Bronchial epithelial cell (primary cell): ENCODE data around the gene RESP18. TPM values are rescaled to one million over a fixed set of nuclear protein-coding genes. Genes with fewer than 3 reads are reported as not detected.

Source experiments
- DNase-seq: peaks from one replicate; pipeline ENCODE4 v3.0.0-alpha.2; 2010; ENCODE audit warnings: low read depth
- FAIRE-seq: peaks from 2 replicates; lab custom pipeline; 2011; peaks lifted over from hg19 to GRCh38; lab: Jason Lieb, UNC
- H3K27me3 ChIP-seq: 2 replicates; pipeline ENCODE4 v1.5.1; 2011; ENCODE audit warnings: low read length; ENCODE audit not compliant: control insufficient read depth, insufficient read depth
- H3K36me3 ChIP-seq: 2 replicates; pipeline ENCODE4 v1.5.1; 2011; ENCODE audit warnings: low read length; ENCODE audit not compliant: control insufficient read depth, insufficient read depth
- H3K4me3 ChIP-seq: 2 replicates; pipeline ENCODE4 v1.5.1; 2011; ENCODE audit warnings: mild to moderate bottlenecking, low read depth, low read length, control low read depth
- CTCF ChIP-seq: IDR thresholded peaks from 2 replicates; pipeline ENCODE4 v1.5.1; 2011; ENCODE audit warnings: mild to moderate bottlenecking, moderate library complexity, low read length, control low read depth, inconsistent platforms; ENCODE audit not compliant: insufficient read depth, severe bottlenecking
- total RNA-seq: library from RNA; depleted of rRNA; stranded (reverse); fragments of >200 nt; gene quantifications from 2 replicates; pipeline ENCODE4 v1.2.1, GENCODE V29; 2014

RESP18 gene
- total RNA-seq, 1 donor from 2014 or later: not detected

GRCh38 chr2:219299372-219299760, 33.2 kb downstream of the RESP18 start:
- FAIRE-seq: no peak
- no peak for DNase-seq
- peaks cover 16% of the 10 kb centered on the region for H3K27me3 ChIP-seq
- no peak overlapping the region for H3K4me3 ChIP-seq
- TF ChIP-seq CTCF: no peak
- no peaks in the 10 kb centered on the region for H3K36me3 ChIP-seq

GRCh38 chr2:219298759-219299371, 33.7 kb downstream of the RESP18 start:
- DNase-seq (peak; percentile 69), FAIRE-seq (peak; percentile 23)
- H3K36me3 ChIP-seq: no peaks in the 10 kb centered on the region
- H3K4me3 ChIP-seq: no peak overlapping the region
- TF ChIP-seq CTCF: peak; percentile 99
- peaks cover 16% of the 10 kb centered on the region for H3K27me3 ChIP-seq

- Histone ChIP-seq H3K27me3 (peaks cover 16% of the 10 kb centered on the region), H3K4me3 (no peak overlapping the region), H3K36me3 (no peaks in the 10 kb centered on the region)
- no peak for DNase-seq
- FAIRE-seq: no peak
- TF ChIP-seq CTCF: peak; percentile 11
Measured at GRCh38 chr2:219297766-219298456, 34.6 kb downstream of the RESP18 start.

- no peak for TF ChIP-seq CTCF
Measured at GRCh38 chr2:219296631-219297391, 35.7 kb downstream of the RESP18 start.

GRCh38 chr2:219296142-219296541, 36.4 kb downstream of the RESP18 start:
- FAIRE-seq: no peak
- no peak for TF ChIP-seq CTCF

More at GRCh38 chr2:219296631-219297391, 35.7 kb downstream of the RESP18 start:
- no peak overlapping the region for H3K4me3 ChIP-seq
- H3K27me3 ChIP-seq: peaks cover 16% of the 10 kb centered on the region
- no peaks in the 10 kb centered on the region for H3K36me3 ChIP-seq
- FAIRE-seq (no peak), DNase-seq (no peak)

More at GRCh38 chr2:219296142-219296541, 36.4 kb downstream of the RESP18 start:
- H3K36me3 ChIP-seq: no peaks in the 10 kb centered on the region
- H3K4me3 ChIP-seq: no peak overlapping the region
- no peak for DNase-seq
- peaks cover 13% of the 10 kb centered on the region for H3K27me3 ChIP-seq
